ENCODE data around the gene ABL1.

The ABL1 gene

DNA sequence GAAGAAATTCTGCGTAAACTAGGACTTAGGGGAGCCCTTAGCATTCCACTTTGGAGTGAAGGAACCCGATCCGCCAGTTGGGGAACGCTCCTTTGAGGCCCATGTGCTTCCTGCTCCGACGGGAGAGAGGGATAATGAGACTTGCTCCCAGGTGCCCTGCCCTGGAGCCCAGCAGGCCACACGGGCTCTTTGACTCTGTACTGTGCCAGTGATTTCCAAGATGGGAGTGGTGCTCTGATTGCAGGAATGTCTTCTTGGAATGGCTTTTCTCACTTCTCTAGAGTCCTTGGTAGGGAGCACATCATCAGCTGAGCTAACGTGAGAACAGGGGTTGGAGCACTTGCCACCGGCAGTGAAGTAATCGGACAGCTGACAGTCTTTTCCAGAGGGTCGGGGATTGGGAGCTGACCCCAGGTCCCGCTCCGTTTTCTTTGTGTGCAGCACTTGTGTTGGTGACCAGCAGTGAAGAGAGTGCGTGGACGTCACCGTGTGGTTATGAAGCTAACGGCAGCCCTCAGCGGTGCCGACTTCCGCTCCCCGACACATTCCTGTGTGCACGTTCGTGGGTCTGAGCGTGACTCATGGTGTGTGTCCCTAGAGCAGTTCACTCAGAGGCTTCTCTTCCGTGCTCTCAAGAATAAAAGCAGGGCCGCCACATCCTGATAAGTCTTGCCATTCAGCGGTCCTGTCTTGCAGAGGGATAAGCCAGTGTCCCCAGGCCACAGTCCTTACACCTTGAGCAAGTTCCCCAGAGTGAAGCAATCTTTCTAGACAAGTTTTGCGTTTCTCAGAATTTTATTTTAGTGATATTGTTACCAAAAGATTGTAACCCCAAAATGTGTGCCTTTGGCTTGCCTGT lies 25.6 kb downstream of the ABL1 start:
- Histone ChIP-seq H3K9me3 (ENCODE audit: insufficient read depth, low read length, severe bottlenecking) (no peaks in the 10 kb centered on the region), H3K27me3 (ENCODE audit: insufficient read depth, low read length, poor library complexity) (no peaks in the 10 kb centered on the region), H3K79me2 (ENCODE audit: insufficient read depth, low read length) (peaks cover 30% of the 10 kb centered on the region; the same call in 1 of the 2 replicates), H3K4me2 (ENCODE audit: insufficient read depth, low read length) (no peak overlapping the region), H3K9ac (ENCODE audit: low read depth, low read length) (no peak overlapping the region), H3K4me1 (ENCODE audit: insufficient read depth, low read length) (no peaks in the 10 kb centered on the region), H3K27ac (ENCODE audit: low read length) (no peak overlapping the region), H2AFZ (ENCODE audit: low read depth, low read length) (no peak overlapping the region), H4K20me1 (ENCODE audit: insufficient read depth, low read length) (peaks cover 27% of the 10 kb centered on the region; the same call in 1 of the 2 replicates), H3K4me3 (ENCODE audit: low read depth in 1 of 2, low read length in 2 of 2) (no peak overlapping the region), H3K36me3 (ENCODE audit: insufficient read depth, low read length) (peaks cover 90% of the 10 kb centered on the region)
- TF ChIP-seq, protein P1, sequence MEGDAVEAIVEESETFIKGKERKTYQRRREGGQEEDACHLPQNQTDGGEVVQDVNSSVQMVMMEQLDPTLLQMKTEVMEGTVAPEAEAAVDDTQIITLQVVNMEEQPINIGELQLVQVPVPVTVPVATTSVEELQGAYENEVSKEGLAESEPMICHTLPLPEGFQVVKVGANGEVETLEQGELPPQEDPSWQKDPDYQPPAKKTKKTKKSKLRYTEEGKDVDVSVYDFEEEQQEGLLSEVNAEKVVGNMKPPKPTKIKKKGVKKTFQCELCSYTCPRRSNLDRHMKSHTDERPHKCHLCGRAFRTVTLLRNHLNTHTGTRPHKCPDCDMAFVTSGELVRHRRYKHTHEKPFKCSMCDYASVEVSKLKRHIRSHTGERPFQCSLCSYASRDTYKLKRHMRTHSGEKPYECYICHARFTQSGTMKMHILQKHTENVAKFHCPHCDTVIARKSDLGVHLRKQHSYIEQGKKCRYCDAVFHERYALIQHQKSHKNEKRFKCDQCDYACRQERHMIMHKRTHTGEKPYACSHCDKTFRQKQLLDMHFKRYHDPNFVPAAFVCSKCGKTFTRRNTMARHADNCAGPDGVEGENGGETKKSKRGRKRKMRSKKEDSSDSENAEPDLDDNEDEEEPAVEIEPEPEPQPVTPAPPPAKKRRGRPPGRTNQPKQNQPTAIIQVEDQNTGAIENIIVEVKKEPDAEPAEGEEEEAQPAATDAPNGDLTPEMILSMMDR (IDR thresholded peaks at IDR 0.05; ENCODE audit: borderline replicate concordance, extremely low read depth, low read length, poor library complexity, severe bottlenecking), result no peak
- TF ChIP-seq EZH2 (IDR thresholded peaks at IDR 0.05; ENCODE audit: borderline replicate concordance, low read depth, low read length, severe bottlenecking), result no peak
- DNase-seq (no peak), ATAC-seq (ENCODE audit: insufficient read depth, low read depth) (no peak)

- Histone ChIP-seq H4K20me1 (ENCODE audit: insufficient read depth, low read length) (peaks cover 30% of the 10 kb centered on the region; the same call in 1 of the 2 replicates), H3K36me3 (ENCODE audit: insufficient read depth, low read length) (peaks cover 90% of the 10 kb centered on the region), H2AFZ (ENCODE audit: low read depth, low read length) (no peak overlapping the region), H3K4me2 (ENCODE audit: insufficient read depth, low read length) (no peak overlapping the region), H3K27me3 (ENCODE audit: insufficient read depth, low read length, poor library complexity) (no peaks in the 10 kb centered on the region), H3K4me3 (ENCODE audit: low read depth in 1 of 2, low read length in 2 of 2) (no peak overlapping the region), H3K4me1 (ENCODE audit: insufficient read depth, low read length) (no peaks in the 10 kb centered on the region), H3K9me3 (ENCODE audit: insufficient read depth, low read length, severe bottlenecking) (no peaks in the 10 kb centered on the region), H3K27ac (ENCODE audit: low read length) (no peak overlapping the region), H3K9ac (ENCODE audit: low read depth, low read length) (no peak overlapping the region), H3K79me2 (ENCODE audit: insufficient read depth, low read length) (peaks cover 34% of the 10 kb centered on the region)
- DNase-seq (no peak), ATAC-seq (ENCODE audit: insufficient read depth, low read depth) (no peak)
- TF ChIP-seq, protein P1 (IDR thresholded peaks at IDR 0.05; ENCODE audit: borderline replicate concordance, extremely low read depth, low read length, poor library complexity, severe bottlenecking), result no peak
- TF ChIP-seq EZH2 (IDR thresholded peaks at IDR 0.05; ENCODE audit: borderline replicate concordance, low read depth, low read length, severe bottlenecking), result no peak
Measured at GRCh38 chr9:130861372-130862180, 26.5 kb downstream of the ABL1 start.

- Histone ChIP-seq H4K20me1 (ENCODE audit: insufficient read depth, low read length) (peaks cover 33% of the 10 kb centered on the region; the same call in 1 of the 2 replicates), H3K4me3 (ENCODE audit: low read depth in 1 of 2, low read length in 2 of 2) (no peak overlapping the region), H3K9me3 (ENCODE audit: insufficient read depth, low read length, severe bottlenecking) (no peaks in the 10 kb centered on the region), H3K27ac (ENCODE audit: low read length) (no peak overlapping the region), H2AFZ (ENCODE audit: low read depth, low read length) (no peak overlapping the region), H3K4me1 (ENCODE audit: insufficient read depth, low read length) (no peaks in the 10 kb centered on the region), H3K36me3 (ENCODE audit: insufficient read depth, low read length) (peaks cover 90% of the 10 kb centered on the region), H3K27me3 (ENCODE audit: insufficient read depth, low read length, poor library complexity) (no peaks in the 10 kb centered on the region), H3K79me2 (ENCODE audit: insufficient read depth, low read length) (peaks cover 35% of the 10 kb centered on the region), H3K4me2 (ENCODE audit: insufficient read depth, low read length) (no peak overlapping the region), H3K9ac (ENCODE audit: low read depth, low read length) (no peak overlapping the region)
- no peak for TF ChIP-seq EZH2 (IDR thresholded peaks at IDR 0.05; ENCODE audit: borderline replicate concordance, low read depth, low read length, severe bottlenecking)
- TF ChIP-seq, protein P1 (IDR thresholded peaks at IDR 0.05; ENCODE audit: borderline replicate concordance, extremely low read depth, low read length, poor library complexity, severe bottlenecking), result no peak
- no peak for DNase-seq
- no peak for ATAC-seq (ENCODE audit: insufficient read depth, low read depth)
Measured at GRCh38 chr9:130862217-130862616, 27.2 kb downstream of the ABL1 start.
